NOMO-1 (cell line): ENCODE measurements around the gene MPV17.
"Not testable (repeated sequence)": the region's sequence is repeated elsewhere in the genome, so short reads cannot be mapped to it uniquely, and the experiment has no call there.

Experiments used
- DNase-seq, 2 experiments: peaks; one replicate each; lab custom pipeline; 2025; ENCODE audit not compliant: unreplicated experiment in 2 of 2; lab: John Stamatoyannopoulos, UW

MPV17 gene

DNA sequence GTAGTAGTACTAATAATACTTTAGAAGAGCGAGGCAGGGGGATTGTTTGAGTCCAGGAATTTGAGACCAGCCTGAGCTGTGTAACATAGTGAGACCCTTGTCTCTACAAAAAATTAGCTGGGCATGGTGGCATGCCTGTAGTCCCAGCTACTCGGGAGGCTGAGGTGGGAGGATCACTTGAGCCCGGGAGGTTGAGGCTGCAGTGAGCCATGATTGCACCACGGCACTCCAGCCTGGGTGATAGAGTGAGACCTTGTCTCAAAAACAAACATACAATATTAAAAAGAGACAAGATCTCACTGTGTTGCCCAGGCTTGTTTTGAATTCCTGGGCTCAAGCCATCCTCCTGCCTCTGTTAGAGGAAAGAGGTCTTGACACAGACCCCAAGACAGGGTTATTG, 22.3 kb downstream of the MPV17 start:
- DNase-seq: not testable (repeated sequence)

DNA sequence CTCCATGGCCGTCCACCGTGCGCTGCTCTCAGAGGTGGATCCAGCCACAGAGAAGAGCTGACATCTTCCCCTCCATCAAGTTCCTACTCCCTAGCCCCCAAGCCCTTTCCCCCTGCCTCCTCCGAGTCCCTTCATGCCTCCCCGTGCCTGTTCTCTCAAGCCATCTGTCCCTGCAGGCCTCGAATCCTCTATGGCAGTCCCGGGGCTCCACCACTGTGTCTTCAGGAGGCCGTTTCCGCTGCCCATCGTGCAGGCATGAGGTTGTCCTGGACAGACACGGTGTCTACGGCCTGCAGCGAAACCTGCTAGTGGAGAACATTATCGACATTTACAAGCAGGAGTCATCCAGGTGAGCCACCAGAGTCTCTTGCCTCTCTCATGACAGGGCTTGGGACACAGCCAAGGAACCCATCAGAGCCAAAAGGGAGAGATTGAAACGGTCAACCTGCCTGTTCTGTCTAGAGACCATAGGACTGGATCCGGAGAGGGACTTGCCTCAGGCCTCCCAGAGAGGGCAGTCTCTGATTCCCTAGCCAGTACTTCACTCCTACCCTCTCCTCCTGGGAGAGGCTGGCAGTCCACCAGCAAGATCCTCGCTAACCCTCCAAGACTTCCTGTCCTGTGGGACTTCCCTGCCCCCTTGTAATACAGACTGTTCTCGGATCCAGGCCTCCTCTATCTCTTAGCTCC, 24.4 kb downstream of the MPV17 start:
- no peak for DNase-seq

- DNase-seq: no peak
Measured at GRCh38 chr2:27297195-27297594, 25.7 kb downstream of the MPV17 start.

GRCh38 chr2:27296481-27296880, 26.4 kb downstream of the MPV17 start:
- peak; percentile 32 to 50 for DNase-seq

DNA sequence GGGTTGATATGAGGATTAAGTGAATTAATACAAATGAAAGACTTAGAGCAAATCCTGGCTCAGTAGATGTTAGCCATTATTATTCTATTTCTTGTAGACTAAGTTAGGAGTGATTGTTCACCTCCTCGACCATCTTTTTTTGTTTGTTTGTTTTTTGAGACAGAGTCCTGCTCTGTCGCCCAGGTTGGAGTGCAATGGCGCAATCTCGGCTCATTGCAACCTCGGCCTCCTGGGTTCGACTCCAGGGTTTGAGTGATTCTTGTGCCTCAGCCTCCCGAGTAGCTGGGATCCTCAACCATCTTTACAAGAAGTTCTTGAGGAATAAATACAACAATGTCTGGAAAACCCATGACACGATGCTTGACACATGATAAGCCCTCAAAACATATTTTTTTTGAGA, 28.0 kb downstream of the MPV17 start:
- DNase-seq: no peak

GRCh38 chr2:27291865-27292264, 31.0 kb downstream of the MPV17 start:
- DNase-seq: no peak

DNA sequence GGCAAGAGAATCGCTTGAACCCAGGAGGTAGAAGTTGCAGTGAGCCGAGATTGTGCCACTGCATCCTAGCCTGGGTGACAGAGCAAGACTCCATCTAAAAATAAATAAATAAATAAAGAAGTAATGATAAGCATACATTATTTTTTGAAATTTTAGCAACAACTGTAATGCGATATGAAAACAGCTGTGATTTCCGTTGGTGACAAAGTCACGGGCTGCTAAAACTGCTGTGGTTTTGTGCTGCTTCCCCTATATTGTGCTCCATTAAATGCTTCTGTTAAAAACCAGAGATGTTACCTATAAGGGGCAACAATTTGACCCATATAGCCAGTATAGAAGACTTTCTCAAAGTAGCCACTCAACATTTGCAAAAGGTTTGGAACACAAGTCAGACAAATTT, 32.3 kb downstream of the MPV17 start:
- DNase-seq: peak; percentile 4 to 36

DNA sequence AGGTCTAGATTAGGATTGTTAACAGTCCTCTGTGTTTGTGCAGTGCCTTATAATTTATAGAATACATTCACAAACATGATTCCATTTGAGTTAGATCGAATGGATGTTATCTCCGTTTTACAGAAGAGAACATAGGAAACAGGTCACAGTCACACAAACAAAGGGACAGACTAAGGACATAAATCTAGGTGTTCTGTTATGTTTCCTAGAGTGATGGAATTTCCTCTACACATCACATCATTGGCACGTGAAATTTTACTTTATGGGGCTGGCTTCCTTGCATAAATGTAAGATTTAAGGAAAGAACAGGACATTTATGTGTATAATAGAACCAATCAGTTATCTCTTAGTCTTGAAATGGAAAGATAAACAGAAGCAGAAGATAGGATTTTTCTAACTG, 34.3 kb downstream of the MPV17 start:
- DNase-seq: no peak

DNA sequence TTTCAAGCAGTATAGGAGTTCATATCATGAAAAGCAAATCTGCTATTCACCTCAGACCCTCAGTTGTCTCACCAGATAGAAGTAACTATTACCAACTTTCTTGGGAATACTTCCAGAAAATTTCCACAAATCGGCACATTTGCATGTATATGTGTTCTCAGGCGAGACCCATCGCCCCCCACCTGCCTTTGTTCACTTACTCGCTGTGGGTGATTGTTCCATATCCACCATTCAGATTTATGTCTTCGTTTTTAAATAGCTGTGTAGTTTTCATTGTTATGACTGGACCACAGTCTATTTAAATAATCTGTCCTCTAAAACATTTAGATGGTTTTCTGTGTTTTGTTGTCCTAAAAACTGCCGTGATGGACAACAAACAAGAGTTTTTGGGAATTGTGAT, 37.4 kb downstream of the MPV17 start:
- DNase-seq: no peak

DNA sequence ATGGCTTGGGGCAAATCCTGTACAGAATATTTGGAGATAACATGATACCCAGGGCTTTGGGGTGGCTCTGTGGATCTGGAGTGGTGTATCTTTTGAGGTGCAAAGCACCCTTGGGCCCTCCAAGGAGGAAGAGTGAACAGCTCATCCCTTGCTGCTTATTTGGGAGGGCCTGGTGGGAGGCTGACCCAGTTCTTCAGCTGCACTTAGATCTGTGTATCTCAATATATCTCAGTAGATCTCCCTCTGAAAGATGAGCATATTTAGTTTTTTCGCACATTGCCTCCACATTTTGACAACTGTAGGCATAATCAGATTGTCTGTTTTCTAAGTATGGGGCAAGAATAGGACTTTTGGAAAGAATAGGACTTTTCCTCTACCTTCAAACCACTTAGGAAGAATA, 37.9 kb downstream of the MPV17 start:
- no peak for DNase-seq

- DNase-seq: no peak
Measured at GRCh38 chr2:27282892-27283291, 40.0 kb downstream of the MPV17 start.

DNA sequence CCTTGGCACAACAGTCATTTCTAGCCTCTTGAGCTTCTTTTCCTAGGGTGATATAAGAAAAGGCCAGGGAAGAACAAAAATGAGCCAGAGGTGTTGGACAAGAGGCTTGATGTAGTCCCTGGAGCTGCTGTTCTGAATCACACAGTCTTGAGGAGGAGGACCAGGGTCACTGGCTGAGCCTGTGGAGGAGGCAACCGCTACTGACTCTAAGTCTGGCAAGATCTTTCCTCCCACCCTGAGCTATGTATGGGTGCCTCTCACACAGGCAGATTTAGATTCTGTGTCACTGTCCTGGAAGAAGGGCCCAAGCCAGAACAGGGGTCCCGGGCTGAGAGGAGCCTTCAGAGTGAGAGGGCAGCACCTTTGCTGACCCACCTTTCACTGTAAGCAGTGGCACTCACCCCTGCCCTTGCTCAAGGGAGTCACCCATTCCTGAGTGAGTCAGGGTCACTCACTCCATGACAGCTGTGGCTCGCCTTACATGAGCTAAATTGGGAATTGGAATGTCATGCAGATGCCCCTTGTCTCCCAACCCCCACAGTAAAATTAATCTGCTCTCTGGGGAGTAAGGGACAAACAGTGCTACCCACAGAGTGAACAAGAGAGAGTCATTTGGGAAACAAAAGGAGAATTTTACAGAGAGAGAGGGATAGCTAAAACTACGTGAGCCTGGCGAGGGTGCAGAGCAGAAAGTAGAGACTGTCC, 40.9 kb downstream of the MPV17 start, which contains the start of gene TRIM54:
Gene TRIM54 (plus strand): TSS at position 575 of the 705 bp plus-strand sequence. CDS start 303 bp downstream, outside the sequence.
- DNase-seq: no peak

DNA sequence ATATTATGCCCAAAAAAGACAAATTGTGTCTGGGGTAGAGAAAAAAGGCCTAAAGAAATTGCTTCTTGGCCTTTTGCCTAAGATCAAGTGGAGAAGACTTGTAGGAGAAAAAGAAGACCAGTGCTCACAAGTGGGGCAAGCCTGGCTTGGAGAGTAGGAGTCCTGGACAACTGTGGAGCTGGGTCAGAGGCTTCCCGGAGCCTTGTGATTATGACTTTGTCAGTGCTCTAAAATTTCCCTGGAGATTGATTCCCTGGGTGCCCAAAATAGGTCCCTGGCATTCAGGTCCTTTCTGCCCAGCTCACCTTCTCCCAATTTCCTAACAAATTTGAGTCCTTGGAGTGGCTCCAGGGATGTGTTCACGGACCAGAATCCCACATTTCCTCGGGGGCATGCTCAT, 41.5 kb downstream of the MPV17 start:
- no peak for DNase-seq

DNA sequence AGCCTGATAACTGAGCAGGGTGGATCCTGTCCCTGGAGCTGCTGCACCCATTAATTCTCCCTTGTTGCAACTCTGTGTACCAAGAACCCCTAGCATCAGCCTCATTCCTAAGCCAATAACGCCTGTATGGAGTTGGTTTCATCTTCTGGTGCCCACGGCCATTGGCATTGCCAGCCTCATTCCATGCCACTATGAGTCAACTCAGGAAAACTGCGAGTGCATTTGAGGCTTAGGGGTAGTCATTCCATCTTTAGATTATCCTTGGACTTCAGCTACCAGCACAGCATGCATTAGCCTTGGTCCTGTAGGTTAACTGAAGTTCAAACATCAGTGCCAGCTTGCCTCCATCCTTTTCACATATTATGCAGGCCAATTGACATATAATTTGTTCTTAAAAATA, 42.1 kb downstream of the MPV17 start:
- DNase-seq: no peak

GRCh38 chr2:27278010-27278409, 44.9 kb downstream of the MPV17 start:
- DNase-seq: no peak

DNA sequence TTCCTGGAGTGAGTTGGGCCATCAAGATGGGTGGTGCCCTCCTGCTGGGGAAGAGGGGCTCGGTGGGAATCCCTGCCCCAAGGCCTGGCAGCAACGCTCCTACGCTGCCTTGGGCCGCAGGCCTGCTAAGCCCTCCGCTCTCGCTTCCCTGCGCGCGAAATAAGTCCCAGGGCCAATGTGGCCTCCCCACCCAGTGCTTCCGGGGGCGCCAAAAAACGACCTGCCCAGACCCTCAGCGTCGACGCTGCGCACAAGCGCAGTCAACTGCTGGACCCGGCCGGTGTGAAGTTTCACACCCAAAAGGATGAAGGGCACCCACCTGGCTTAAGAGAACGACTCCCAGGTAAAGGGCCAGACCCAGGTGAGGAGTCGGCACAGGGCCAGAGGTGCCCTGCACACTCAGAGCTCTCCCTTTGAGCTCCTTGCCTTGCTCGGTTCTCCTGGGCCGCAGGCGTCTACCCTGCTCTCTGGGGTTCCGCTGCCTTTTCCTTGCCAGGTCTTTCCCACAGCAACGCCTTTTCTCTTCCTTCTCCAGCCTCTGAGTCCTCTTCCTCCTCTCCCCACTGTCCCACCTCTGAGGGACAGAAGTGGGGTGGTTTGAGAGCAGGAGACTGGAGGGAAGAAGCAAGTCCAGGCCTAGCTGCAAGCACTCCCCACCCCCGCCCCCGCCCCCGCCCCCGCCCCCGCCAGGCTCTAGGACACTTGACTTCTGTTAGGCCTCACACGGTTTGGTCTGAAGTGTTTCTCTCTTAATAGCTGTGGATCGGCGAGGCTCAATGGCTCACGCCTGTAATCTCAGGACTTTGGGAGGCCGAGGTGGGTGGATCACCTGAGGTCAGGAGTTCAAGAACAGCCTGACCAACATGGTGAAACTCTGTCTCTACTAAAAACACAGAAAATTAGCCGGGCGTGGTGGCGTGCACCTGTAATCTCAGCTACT, 47.4 kb downstream of the MPV17 start, which contains the start of gene DNAJC5G:
Gene DNAJC5G (plus strand): TSS at position 223 of the 940 bp plus-strand sequence. CDS start 1,296 bp downstream, outside the sequence.
- no peak for DNase-seq

DNA sequence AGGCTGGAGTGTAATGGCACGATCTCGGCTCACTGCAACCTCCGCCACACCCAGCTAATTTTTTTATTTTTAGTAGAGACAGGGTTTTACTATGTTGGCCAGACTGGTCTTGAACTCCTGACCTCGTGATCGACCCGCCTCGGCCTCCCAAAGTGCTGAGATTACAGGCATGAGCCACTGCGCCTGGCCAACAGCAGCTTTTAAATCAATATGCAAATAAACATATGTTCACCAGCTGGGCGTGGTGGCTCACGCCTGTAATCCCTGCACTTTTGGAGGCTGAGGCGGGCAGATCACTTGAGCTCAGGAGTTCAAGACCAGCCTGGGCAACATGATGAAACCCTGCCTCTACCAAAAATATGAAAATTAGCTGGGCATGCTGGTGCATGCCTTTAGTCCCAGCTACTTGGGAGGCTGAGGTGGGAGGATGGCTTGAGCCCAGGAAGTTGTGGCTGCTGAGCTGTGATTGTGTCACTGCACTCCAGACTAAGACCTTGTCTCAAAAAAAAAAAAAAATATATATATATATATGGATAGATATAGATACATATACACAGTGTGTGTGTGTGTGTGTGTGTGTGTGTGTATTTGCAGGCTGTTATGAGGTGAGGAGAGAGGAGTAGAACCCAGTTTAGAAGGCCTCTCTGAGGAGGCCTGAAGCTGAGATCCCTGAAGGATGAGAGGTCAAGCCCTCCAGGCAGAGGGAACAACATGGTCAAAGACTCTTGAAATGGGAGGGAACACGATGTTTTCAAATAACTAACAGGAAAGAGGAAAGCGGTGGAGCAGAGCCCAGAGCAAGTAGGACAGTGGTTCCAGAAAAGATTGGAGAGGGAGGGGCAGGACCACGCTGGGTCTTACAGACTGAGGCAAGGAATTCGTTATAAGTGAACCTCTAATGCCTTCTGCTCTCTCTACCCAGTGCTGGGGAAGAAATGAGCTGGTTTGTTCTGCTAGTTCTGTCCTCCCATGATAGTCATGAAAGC, 50.1 kb downstream of the MPV17 start:
- not testable (repeated sequence) for DNase-seq

- DNase-seq: no peak
Measured at GRCh38 chr2:27271631-27272340, 51.1 kb downstream of the MPV17 start.

GRCh38 chr2:27270670-27271069, 52.2 kb downstream of the MPV17 start:
- DNase-seq: no peak
